ENCODE results near the gene ZNF675.
"Not testable (repeated sequence)": the region's sequence is repeated elsewhere in the genome, so short reads cannot be mapped to it uniquely, and the experiment has no call there.

Gene ZNF675

DNA sequence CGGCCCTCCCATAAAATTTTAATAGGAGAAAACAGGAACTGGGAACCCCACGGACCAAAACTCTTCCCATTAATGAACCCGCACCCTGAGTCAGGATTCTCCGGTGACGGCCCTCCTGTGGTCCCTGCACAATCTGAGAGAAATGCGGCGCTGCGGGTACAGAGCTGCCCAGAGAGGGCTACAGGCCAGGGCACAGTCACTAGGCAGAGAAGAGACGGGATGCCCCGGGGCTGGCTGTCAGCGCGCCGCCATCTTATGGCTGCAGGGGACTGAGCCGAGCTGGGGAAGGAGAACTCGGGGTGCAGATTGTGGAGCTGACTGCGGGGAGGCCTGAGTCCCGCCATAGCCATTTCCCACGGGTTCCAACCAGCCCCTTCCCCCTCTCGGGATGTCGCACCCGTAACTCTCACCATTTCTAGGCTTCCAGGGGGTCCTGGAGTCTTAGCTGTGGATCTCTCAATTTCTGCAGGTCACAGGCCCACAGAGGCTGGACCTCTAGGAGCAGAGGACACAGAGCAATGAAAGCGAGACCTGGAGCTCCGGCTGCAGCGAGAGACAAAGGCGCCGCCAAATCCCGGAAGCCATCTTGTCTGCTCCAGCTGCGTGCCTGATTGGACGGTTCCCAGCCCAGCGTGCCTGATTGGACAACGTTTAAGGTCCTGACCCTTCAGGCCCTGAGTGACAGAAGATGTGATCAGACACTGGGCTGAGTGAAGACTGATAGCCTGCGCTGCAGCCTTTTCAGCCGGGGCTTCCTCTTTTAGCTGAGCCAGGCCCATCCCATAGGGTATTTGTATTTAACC lies at the start of gene ZNF675:
Gene ZNF675, minus strand, starts transcription at position 592 of the 803 bp plus-strand sequence. Its CDS starts 179 bp downstream, at position 413.
- peak; percentile 60 for DNase-seq (ENCODE audit: low read depth)

DNA sequence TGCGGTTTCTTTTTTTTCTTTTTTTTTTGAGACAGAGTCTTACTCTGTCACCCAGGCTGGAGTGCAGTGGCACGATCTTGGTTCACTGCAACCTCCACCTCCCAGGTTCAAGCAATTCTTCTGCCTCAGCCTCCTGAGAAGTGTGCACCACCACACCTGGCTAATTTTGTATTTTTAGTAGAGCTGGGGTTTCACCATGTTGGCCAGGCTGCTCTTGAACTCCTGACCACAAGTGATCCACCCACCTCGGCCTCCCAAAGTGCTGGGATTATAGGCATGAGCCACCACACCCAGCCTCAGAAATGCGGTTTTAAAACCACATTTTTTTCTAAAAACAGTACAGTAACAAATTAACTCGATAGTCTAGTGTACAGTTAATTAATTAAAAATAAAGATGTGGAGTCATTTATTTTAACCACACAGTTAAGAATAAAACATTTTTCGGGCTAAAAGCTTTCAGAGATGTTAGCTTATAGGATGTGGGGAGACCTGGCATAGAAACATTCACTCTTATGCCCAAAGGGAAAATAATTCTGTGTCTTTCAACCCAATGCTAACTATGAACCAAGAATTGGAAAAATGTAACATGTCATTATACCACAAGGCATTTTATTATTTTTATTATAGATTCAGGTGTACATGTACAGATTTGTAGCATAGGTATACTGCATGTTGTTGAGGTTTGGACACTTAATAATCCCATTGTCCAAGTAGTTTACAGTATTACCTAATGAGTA lies 43.9 kb upstream of the ZNF675 start:
- DNase-seq (ENCODE audit: low read depth) = not testable (repeated sequence)

- DNase-seq (ENCODE audit: low read depth) = not testable (repeated sequence)
Observed at GRCh38 chr19:23724161-23724560, 37.1 kb upstream of the ZNF675 start.

- no peak for DNase-seq (ENCODE audit: low read depth)
Observed at GRCh38 chr19:23718802-23719201, 31.8 kb upstream of the ZNF675 start.

- DNase-seq (ENCODE audit: low read depth) = no peak
Observed at GRCh38 chr19:23716792-23717191, 29.8 kb upstream of the ZNF675 start.

GRCh38 chr19:23709347-23709746 lies 22.3 kb upstream of the ZNF675 start:
- no peak for DNase-seq (ENCODE audit: low read depth)

DNA sequence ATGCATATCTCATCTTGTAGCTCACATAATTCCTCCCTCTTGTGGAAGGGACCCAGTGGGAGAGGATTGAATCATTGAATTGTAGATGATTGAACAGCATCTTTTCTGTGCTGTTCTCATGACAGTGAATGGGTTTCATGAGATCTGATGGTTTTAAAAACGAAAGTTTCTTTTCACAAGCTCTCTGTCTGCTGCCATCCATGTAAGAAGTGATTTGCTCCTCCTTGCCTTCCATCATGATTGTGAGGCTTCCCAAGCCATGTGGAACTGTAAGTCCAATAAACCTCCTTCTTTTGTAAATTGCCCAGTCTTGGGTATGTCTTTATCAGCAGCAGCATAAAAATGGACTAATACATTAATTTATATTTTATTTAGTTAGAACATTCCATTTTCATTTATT lies 19.6 kb upstream of the ZNF675 start:
- DNase-seq (ENCODE audit: low read depth) = no peak

DNA sequence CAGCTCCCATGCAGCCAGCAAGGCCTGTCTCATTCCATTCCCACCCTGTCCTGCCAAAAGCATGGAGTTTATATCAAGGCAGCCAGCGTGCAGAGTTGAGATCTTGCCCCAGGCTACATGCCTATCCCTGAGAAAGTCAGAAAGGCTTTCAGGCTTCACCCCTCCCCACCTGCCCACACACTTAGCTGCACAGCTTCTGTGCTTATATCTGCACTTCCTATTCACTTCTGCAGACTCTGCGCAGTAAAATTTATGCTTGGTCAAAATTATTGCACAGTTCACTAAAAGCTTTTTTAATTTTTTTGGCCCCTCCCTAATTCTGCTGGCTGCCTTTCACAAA lies 12.5 kb upstream of the ZNF675 start:
- no peak for DNase-seq (ENCODE audit: low read depth)

DNA sequence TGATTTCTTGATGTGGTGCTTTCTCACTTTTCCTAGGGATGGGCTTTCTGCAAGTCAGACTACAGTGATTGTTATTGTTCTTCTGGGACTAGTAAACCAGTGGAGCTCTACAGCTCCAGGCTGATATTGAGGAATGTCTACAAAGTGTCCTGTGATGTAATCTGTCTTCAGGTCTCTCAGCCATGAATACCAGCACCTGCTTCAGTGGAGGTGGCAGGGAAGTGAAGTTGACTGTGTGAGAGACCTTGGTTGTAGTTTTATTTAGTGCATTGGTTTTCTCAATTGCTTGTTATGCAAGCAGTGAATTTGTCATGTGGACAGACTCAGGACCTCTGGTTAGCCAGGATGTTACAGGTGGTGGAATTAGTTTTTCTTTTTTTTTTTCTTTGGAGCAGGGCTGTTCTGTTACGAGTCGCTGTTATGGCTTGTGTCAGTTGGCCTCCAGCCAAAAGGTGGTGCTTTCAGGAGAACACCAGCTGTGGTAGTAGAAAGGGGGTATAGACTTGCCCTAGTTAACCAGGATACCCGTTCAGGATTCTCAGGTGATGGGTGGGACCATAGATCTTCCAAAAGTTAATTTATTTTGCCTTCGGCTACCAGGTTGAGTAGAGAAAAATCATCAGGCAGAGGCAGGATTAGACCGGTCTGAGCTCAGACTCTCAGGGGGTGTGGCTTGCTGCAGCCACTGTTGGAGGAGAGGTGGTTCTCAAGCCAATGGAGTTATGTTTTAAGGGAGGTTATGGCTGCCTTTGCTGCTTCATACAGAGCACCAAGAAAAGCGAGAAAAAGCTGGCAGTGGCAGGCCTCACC lies 11.9 kb upstream of the ZNF675 start:
- no peak for DNase-seq (ENCODE audit: low read depth)

GRCh38 chr19:23692937-23693336 lies 5.9 kb upstream of the ZNF675 start:
- DNase-seq (ENCODE audit: low read depth) = not testable (repeated sequence)

DNA sequence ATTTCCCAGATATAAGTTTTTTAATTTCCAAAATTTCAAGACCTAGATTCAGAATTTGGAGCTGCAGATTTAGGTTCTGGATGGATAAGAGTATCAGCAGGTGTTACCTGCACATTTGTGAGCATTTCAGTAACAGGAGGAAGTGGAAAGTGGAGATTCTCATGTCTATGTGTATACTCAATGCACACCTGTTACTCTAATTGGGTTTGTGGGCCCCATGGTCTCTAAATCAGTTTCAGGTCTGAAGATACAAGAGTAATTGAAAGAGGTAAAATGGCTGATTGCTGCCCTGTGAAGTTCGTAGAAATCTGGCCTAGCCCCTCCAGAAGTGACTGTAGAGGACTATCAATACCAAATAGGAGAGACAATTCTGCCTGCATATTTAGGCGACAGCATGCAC lies 13.9 kb downstream of the ZNF675 start:
- no peak for DNase-seq (ENCODE audit: low read depth)

DNA sequence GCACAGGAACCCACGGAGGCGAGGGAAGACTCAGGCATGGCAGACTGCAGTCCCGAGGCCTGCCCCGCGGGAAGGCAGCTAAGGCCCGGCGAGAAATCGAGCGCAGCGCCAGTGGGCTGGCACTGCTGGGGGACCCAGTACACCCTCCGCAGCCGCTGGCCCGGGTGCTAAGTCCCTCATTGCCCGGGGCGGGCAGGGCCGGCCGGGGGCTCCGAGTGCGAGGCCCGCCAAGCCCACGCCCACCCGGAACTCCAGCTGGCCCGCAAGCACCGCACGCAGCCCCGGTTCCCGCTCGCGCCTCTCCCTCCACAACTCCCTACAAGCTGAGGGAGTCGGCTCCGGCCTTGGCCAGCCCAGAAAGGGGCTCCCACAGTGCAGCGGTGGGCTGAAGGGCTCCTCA lies 18.4 kb downstream of the ZNF675 start:
- DNase-seq (ENCODE audit: low read depth) = not testable (repeated sequence)

DNA sequence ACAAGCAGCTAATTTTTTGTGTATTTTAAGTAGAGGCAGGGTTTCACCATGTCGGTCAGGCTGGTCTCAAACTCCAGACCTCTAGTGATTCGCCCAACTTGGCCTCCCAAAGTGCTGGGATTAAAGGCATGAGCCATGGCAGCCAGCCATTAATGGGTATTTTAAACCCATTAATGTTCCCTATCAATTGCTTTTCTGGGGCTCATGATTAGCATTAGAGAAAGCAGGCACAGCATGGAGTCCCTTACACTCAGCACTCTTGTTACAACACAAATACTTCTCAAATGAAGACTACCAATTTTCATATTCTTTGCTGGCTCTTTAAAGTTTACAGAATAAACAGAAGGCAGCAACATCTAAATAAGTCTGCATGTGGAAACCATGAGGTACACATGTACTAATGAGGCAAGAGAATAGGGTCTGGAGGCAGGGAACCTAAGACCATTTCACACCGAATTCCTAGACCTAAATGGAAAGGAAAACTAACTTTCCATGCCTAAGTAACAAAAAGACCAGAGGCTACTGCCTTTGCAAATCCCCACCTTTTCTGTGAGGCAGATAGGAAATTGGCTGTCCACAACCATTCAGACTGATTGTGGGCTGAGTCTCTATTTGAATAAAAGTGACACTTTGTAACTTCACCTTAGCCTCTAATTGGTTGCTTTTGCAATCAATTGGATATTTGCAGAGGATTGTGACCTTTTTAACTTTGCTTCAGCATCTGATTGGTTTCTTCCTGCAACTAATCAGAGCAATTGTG lies 21.2 kb downstream of the ZNF675 start:
- DNase-seq (ENCODE audit: low read depth) = no peak

- DNase-seq (ENCODE audit: low read depth) = not testable (repeated sequence)
Observed at GRCh38 chr19:23649817-23650216, 37.2 kb downstream of the ZNF675 start.

Measured in GM04503 (cell line).